Heart left ventricle (tissue), 16 donors: ENCODE results near the gene TGFBR1. TPM values are rescaled to one million over a fixed set of nuclear protein-coding genes. Genes with fewer than 3 reads are reported as not detected.

ENCODE experiments used
- ATAC-seq, 4 donors: fragments of 200-7000 bp; cut with Tn5 transposase; one replicate each; pipeline ENCODE4 v1.9.1; 2020 to 2022; ENCODE audit warnings: moderate library complexity in 4 of 4, mild to moderate bottlenecking in 3 of 4, moderate number of reproducible peaks in 1 of 4
- DNase-seq, 5 donors: peaks; one replicate each; pipeline ENCODE4 v3.0.0-alpha.2; 2020
- H3K27ac ChIP-seq, 12 donors: fragments of 200-600 bp; sonication (generic) in 4 of 12; one replicate each; pipeline versions ENCODE4 v1.5.0 to v1.8.0; 2016 to 2022; ENCODE audit warnings: mild to moderate bottlenecking in 2 of 12
- H3K27me3 ChIP-seq, 9 donors: fragments of 200-600 bp; sonication (generic) in 2 of 9; one replicate each; pipeline versions ENCODE4 v1.5.1 to v1.8.0; 2016 to 2022; ENCODE audit warnings: mild to moderate bottlenecking in 3 of 9
- H3K36me3 ChIP-seq, 9 donors: fragments of 200-600 bp; sonication (generic) in 2 of 9; one replicate each; pipeline versions ENCODE4 v1.5.0 to v1.8.0; 2018 to 2022; ENCODE audit warnings: mild to moderate bottlenecking in 2 of 9
- H3K4me1 ChIP-seq, 12 donors: fragments of 200-600 bp; sonication (generic) in 4 of 12; one replicate each; pipeline versions ENCODE4 v1.5.0 to v1.8.0; 2016 to 2022; ENCODE audit warnings: mild to moderate bottlenecking in 3 of 12
- H3K4me3 ChIP-seq, 12 donors: fragments of 200-600 bp; sonication (generic) in 4 of 12; one replicate each; pipeline versions ENCODE4 v1.5.0 to v1.8.0; 2017 to 2022; ENCODE audit warnings: mild to moderate bottlenecking in 9 of 12, moderate library complexity in 4 of 12
- H3K9me3 ChIP-seq, 12 donors: fragments of 200-600 bp; sonication (generic) in 4 of 12; one replicate each; pipeline versions ENCODE4 v1.5.0 to v1.8.0; 2016 to 2022; ENCODE audit warnings: mild to moderate bottlenecking in 1 of 12
- CTCF ChIP-seq, 12 donors: fragments of 200-600 bp; sonication (generic) in 4 of 12; IDR thresholded peaks; one replicate each; pipeline versions ENCODE4 v1.5.0 to v1.8.0; 2018 to 2022; ENCODE audit warnings: antibody characterized with exemption in 12 of 12, mild to moderate bottlenecking in 5 of 12
- POLR2A ChIP-seq, 2 donors: fragments of 450-650 bp; IDR thresholded peaks; one replicate each; pipeline ENCODE4 v1.6.1; 2017; ENCODE audit warnings: antibody characterized with exemption in 2 of 2, mild to moderate bottlenecking in 2 of 2, moderate library complexity in 2 of 2
- WGBS, 4 donors: extraction: QIAGEN DNeasy Blood & Tissue Kit in 2 of 4; methylation state at CpG; one replicate each; pipeline versions ENCODE4 v1.1.5 to v1.1.7; 2013 to 2018; 5-methylcytosine and 5-hydroxymethylcytosine counted together
- intact Hi-C, 10 donors: fragments of 100-400 bp; cut with DNase I; formaldehyde crosslinking; loops; one replicate each; pipeline versions ENCODE4 v1.11.1 to v1.14.2; 2022
- polyA plus RNA-seq, 2 donors: library from polyadenylated mRNA; stranded (reverse); fragments of 200-250 nt; gene quantifications; one replicate each; pipeline ENCODE4 v1.2.3, GENCODE V29; 2013
- total RNA-seq, 9 donors: library from RNA; depleted of rRNA in 2 of 9; stranded (reverse); fragments of >200 nt in 2 of 9; fragmentation: NEBNext Ultra II Directional in 3 of 9; extraction: Animal tissue kit (Norgen Biotek cat#: 25700) in 3 of 9; gene quantifications; one replicate each; pipeline versions ENCODE4 v1.1.0 to v1.2.4, GENCODE V29; 2016 to 2023
- donor health status: ischemic (EF 13 %, LVEDD 7.1; RV severe dilation, severe dysfunction).
- donor health status: healthy with polysubstance abuse.
- donor health status: DM: no; HTN: yes; CAD: no.
- donor health status: DM: no; HTN: no; CAD: no.
- donor health status: ischemic (EF 25% LVEDD 6.9; RV normal size, moderate dysfunction).
- donor health status: ischemic (EF 25% LVEDD 5.7; RV mildly dilated, moderate dysfunction).
- donor health status: healthy.
- donor health status: DM: yes; HTN: yes; CAD: no.
- donor health status: ischemic (EF 35%, LVEDD 5.7; RV mildly dilated, moderate dysfunction).
- donor health status: nonischemic (EF 11% LVEDD 7.7; RV severe dilation, severe dysfunction).
- donor health status: DM: yes; HTN: yes; CAD: no.
- donor health status: PGD.
- donor health status: ischemic (EF 29% LVEDD 5.4; RV normal size, mild dysfunction).
- donor health status: nonischemic (EF 23%, LVEDD 6.1; RV moderate dilation, normal function).

The TGFBR1 gene
- total and polyA plus RNA-seq, 11 donors, result 3.8 to 41.0 (median 13.8) TPM

DNA sequence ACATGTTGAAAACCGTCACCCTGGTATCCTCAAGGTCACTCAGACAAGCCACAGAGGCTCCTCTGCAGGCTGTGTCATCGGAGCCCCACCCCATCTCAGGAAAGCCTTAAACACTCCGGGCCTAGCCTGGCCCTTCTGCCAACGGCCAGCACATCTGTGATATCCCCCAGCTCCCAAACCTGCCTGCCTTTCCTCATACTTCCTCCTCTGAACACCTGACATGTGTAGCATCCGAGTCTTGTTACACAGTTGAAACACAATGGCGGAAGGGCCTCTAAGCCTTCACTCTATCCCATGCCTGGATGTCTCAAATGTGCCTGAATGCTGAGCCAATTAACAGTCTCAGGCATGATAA, 32.9 kb upstream of the TGFBR1 start:
- Histone ChIP-seq H3K4me3 (no peak overlapping the region), H3K36me3 (peaks cover 0 to 41% (median 2%) of the 10 kb centered on the region in 9 donors), H3K4me1 (peaks cover 0 to 54% (median 34%) of the 10 kb centered on the region in 12 donors), H3K27me3 (no peaks in the 10 kb centered on the region), H3K27ac (peak overlapping the region in 9 of 12 donors; percentile 18 to 78 (median 67)), H3K9me3 (no peaks in the 10 kb centered on the region)
- TF ChIP-seq CTCF (IDR thresholded peaks at IDR 0.05) (no peak), POLR2A (IDR thresholded peaks at IDR 0.05) (no peak)
- WGBS, 4 donors, result 46 to 72% (median 67%) methylated on average over 6 of the region's 6 CpGs
- ATAC-seq (peak in 3 of 4 donors; percentile 7 to 33 (median 15)), DNase-seq (no peak)
- intact Hi-C loops, result no loop called here

DNA sequence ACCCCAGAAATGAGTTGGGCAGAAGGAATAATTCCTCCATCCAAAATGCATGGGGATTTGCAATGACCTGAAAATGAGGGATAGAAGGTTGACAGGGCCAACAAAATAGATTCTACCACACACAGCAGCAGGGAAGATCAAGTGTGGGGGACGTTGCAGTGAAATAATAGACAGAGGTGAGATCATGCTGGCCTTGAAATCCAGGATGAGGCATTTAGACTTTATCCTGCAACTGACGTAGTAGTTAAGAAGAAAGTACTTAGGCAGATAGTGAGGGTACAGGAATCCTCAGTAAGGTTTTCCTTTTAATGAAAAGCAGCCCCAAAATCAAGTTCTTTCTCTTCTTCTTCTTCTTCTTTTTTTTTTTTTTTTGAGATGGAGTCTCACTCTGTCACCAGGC, 31.6 kb upstream of the TGFBR1 start:
- WGBS, 4 donors, result 37 to 59% (median 45%) methylated on average over 2 of the region's 2 CpGs
- Histone ChIP-seq H3K36me3 (peaks cover 0 to 28% (median 0%) of the 10 kb centered on the region in 9 donors), H3K9me3 (no peaks in the 10 kb centered on the region), H3K27ac (no peak overlapping the region), H3K4me1 (peaks cover 0 to 61% (median 34%) of the 10 kb centered on the region in 12 donors), H3K4me3 (no peak overlapping the region), H3K27me3 (no peaks in the 10 kb centered on the region)
- no peak for ATAC-seq
- intact Hi-C loops, result no loop called here
- no peak for TF ChIP-seq CTCF (IDR thresholded peaks at IDR 0.05)
- TF ChIP-seq POLR2A (IDR thresholded peaks at IDR 0.05), result no peak
- DNase-seq, result no peak

GRCh38 chr9:99073985-99074901, 30.7 kb upstream of the TGFBR1 start:
- Histone ChIP-seq H3K9me3 (no peaks in the 10 kb centered on the region), H3K4me3 (no peak overlapping the region), H3K27ac (no peak overlapping the region), H3K36me3 (peaks cover 0 to 19% (median 0%) of the 10 kb centered on the region in 9 donors), H3K4me1 (peaks cover 0 to 54% (median 30%) of the 10 kb centered on the region in 12 donors), H3K27me3 (no peaks in the 10 kb centered on the region)
- DNase-seq, result no peak
- TF ChIP-seq POLR2A (IDR thresholded peaks at IDR 0.05) (no peak), CTCF (IDR thresholded peaks at IDR 0.05) (no peak)
- intact Hi-C loops, result no loop called here
- WGBS, 4 donors, result 87 to 94% (median 91%) methylated on average over 8 of the region's 8 CpGs
- no peak for ATAC-seq

DNA sequence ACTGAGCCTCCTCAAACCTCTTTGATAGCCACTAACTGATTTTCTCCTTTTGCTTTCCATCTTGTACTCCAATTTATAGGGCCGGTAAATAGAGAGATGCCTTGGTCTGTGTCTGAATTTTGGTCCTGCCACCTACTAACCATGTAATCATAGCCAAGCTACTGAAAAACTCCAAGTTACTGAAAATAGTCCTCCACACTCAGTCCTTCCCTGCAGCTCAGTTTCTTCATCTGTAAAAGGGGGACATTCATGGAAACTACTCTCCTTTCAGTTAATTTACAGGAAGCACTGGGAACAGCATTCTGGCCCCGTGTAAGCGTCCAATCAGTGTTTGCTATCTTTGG, 30.0 kb upstream of the TGFBR1 start:
- Histone ChIP-seq H3K4me1 (peaks cover 0 to 49% (median 26%) of the 10 kb centered on the region in 12 donors), H3K4me3 (no peak overlapping the region), H3K9me3 (no peaks in the 10 kb centered on the region), H3K27ac (no peak overlapping the region), H3K27me3 (no peaks in the 10 kb centered on the region), H3K36me3 (peaks cover 0 to 14% (median 0%) of the 10 kb centered on the region in 9 donors)
- ATAC-seq (no peak), DNase-seq (no peak)
- intact Hi-C loops, result no loop called here
- WGBS, 4 donors, result 58 to 62% (median 59%) methylated on average over 3 of the region's 3 CpGs
- no peak for TF ChIP-seq POLR2A (IDR thresholded peaks at IDR 0.05)
- TF ChIP-seq CTCF (IDR thresholded peaks at IDR 0.05), result no peak
